ENCODE data around the gene LPCAT3.

LPCAT3 gene

DNA sequence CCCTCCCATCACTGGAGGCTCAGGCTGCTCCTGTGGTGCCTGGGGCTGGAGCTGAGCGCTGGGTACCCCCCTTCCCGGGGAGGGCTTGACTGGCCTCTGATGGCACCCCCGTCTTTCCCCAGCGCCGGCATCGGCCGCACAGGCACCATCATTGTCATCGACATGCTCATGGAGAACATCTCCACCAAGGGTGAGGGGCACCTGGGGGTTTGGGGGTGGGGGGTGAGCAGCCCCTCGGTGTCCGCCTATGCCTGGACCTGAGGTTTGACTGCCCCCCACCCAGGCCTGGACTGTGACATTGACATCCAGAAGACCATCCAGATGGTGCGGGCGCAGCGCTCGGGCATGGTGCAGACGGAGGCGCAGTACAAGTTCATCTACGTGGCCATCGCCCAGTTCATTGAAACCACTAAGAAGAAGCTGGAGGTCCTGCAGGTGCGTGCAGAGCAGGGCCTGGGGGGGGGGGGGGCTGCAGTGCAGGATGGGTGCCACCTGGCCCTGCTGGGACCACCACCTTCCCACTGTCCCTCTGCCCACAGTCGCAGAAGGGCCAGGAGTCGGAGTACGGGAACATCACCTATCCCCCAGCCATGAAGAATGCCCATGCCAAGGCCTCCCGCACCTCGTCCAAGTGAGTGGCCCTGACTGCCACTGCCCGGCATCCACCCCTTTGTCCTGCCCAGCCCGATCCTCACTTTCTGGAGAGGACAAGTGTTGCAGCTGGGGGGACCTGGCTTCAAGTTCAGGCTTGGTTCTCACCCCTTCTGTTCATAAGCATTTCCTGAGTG, 58.3 kb downstream of the LPCAT3 start:
- FAIRE-seq (no peak), DNase-seq (ENCODE audit: insufficient read length, low spot score) (no peak)
- no peak for TF ChIP-seq POLR2A (IDR thresholded peaks at IDR 0.05; ENCODE audit: low read depth, low read length)

- no peak for TF ChIP-seq POLR2A (IDR thresholded peaks at IDR 0.05; ENCODE audit: low read depth, low read length)
- no peak for DNase-seq (ENCODE audit: insufficient read length, low spot score)
- no peak for FAIRE-seq
Observed at GRCh38 chr12:6959058-6959804, 59.0 kb downstream of the LPCAT3 start.

DNA sequence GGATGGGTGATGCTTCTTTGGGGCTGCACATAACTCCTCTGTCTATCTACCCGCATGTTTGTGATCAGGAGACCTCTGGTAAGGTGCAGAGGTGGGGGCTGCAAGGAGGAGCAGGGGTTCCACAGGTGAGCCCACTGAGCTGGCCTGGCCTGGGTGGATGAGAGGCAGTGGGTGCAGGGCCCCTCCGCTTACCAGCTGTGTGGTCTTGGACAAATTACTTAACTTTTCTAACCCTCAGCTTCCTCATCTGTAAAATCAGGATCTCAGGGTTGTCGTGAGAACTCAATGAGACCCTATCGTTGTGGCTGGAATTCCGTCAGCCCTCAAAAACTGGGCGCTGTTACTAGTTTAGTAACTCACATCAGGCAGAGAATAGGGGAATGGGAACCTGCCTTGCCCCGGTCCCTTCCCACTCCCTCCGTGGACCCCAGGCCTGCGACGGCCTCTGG, 59.6 kb downstream of the LPCAT3 start:
- FAIRE-seq (no peak), DNase-seq (ENCODE audit: insufficient read length, low spot score) (no peak)
- no peak for TF ChIP-seq POLR2A (IDR thresholded peaks at IDR 0.05; ENCODE audit: low read depth, low read length)

GRCh38 chr12:6957741-6958608, 60.3 kb downstream of the LPCAT3 start:
- TF ChIP-seq POLR2A (IDR thresholded peaks at IDR 0.05; ENCODE audit: low read depth, low read length) = no peak
- DNase-seq (ENCODE audit: insufficient read length, low spot score) = no peak
- no peak for FAIRE-seq

DNA sequence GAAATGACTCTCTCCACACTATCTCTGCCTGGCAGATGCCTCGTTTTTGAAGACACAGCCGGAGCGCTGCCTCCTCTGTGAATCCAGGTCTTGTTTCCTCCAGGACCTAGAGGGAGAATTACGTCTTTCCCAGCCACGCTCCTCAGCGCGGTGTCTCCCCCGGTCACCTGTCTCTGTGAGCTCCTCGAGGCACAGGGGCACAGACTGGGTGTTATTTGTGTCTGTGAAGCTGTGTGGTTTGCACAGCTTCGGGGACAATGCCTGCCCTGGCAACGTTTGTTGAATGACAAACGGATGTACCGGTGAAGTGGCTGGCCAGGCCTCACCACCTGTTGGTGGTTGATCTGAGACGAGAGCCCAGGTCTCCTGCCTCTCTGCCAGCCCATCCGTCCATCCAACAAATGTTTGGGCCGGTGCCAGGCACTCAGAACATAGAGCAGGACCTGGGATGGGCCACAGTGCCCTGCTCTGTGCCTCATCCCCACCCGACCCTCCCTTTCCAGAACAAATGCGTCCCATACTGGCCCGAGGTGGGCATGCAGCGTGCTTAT, 61.0 kb downstream of the LPCAT3 start:
- DNase-seq (ENCODE audit: insufficient read length, low spot score) (no peak), FAIRE-seq (no peak)
- no peak for TF ChIP-seq POLR2A (IDR thresholded peaks at IDR 0.05; ENCODE audit: low read depth, low read length)

DNA sequence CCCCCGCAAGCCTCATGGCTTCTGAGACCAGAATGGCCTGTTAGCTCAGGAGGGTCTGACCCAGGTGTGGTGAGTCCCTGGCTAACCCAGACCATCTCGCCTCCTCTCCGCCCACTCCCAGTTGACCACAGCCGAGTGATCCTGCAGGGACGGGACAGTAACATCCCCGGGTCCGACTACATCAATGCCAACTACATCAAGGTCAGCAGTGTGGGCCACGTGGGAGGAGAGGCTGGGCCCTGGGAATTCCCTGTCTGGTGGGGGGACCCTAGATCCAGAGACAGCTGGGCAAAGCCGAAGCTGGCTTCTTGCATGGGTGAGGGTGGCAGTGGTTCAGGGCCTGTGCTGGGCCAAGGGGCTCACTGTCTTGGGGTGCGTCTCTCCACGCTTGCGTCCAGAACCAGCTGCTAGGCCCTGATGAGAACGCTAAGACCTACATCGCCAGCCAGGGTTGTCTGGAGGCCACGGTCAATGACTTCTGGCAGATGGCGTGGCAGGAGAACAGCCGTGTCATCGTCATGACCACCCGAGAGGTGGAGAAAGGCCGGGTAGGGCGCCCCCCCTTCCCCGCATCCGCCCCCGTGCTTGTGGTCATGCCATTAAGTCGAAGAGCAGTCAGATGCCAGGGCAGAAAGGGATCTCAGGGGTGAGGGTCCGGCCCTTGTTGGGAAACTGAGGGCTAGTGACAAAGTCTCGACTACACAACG, 62.1 kb downstream of the LPCAT3 start:
- DNase-seq (ENCODE audit: insufficient read length, low spot score) (no peak), FAIRE-seq (no peak)

DNA sequence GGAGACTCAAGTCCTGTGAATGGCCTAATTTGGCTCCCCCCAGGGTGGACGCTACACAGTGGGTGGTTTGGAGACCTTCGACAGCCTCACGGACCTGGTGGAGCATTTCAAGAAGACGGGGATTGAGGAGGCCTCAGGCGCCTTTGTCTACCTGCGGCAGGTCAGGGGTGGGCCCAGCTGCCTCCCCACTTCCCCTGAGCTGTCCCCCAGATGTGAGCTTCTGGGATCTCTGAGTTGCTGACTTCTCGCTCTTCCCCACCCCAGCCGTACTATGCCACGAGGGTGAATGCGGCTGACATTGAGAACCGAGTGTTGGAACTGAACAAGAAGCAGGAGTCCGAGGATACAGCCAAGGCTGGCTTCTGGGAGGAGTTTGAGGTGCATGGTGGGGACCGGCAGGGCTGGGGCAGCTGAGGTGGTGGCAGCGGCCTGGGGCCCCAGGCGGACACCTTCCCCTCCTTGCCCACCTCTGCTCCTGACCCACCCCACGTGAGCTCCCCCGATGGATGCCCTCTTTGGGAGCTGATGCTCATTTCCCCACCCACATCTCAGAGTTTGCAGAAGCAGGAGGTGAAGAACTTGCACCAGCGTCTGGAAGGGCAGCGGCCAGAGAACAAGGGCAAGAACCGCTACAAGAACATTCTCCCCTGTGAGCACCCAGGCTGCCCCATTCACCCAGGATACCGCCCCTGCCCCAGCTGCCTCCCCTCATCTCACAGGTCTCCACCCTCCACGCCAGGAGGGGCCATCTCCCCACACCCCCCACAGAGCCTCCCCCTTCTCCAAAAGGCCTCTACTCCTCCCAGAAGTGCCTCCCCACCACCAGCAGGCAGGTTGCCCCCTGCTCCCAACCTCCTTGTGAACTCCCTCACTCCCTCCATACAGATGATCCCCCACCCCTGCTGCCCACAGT, 62.9 kb downstream of the LPCAT3 start:
- TF ChIP-seq POLR2A (IDR thresholded peaks at IDR 0.05; ENCODE audit: low read depth, low read length) = no peak
- no peak for DNase-seq (ENCODE audit: insufficient read length, low spot score)
- no peak for FAIRE-seq

More for the DNA sequence above, 62.1 kb downstream of the LPCAT3 start:
- TF ChIP-seq POLR2A (IDR thresholded peaks at IDR 0.05; ENCODE audit: low read depth, low read length) = no peak

DNA sequence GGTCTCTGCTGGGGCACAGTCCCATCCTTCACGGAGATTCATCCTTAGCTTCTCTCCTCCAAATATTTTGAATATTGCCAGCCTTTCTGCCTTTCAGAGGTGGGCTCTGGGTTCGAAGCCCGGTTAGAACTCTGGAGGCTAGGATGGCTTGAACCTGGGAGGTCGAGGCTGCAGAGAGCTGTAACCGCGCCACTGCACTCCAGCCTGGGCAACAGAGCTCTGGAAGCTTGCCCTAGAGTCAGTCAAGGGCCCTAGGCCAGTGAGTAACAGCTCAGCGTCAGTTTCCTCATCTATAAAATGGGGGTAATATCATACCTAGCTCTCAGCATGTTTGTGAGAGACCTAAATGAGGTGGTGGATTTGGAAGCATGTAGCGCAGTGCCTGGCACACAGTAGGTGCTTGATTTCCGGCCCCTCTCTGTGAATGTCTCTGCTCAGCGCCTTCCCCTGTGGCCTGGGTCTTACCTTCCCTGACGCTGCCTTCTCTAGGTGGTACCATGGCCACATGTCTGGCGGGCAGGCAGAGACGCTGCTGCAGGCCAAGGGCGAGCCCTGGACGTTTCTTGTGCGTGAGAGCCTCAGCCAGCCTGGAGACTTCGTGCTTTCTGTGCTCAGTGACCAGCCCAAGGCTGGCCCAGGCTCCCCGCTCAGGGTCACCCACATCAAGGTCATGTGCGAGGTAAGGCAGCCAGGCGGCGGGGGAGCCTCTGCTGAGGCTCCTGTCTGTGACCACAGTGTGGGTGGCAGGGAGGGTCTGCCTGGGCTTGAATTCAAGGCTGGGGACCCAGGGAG, 63.8 kb downstream of the LPCAT3 start:
- FAIRE-seq = no peak
- TF ChIP-seq POLR2A (IDR thresholded peaks at IDR 0.05; ENCODE audit: low read depth, low read length) = no peak
- DNase-seq (ENCODE audit: insufficient read length, low spot score) = no peak

DNA sequence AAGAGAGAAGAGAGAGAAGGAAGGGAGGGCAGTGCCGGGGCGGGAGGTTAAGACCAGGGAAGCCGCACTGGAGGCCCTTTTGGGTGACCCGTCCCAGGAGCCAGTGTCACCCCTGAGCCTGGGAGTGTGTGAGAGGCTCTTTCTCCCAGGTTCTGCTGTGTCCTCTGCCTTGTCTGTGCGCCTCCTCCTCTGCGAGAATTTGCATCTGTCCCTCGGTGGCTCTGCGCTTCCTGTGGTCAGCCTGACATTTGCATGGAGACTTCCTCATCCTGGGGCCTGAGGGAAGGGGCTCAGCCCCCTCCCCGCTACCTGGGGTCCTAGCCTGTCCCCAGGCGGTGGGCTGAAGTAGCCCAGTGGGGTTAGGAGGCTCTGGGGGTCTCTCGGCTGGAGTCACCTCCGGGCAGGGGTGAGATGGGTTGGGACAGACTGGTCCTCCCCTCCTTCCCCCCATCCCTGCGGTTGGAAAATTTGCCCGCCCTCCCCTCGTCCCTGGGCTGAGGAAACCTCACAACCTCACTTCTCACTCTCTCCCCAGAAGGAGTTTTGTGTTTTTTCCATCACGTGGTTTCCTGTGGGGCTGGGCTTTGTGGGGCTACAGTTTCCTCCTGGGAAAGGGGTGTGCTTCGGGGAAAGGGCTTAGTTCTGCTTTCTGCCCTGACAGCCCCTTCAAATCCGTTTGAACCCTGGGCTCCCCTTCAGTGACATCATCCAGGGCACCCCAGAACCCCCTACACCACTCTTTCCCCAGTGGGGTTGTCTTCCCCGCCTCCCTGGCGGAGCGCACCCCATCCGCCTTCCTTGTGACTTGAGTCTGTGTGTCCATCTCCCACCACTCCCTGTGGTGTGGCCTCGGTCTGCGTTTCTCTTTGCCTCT, 64.6 kb downstream of the LPCAT3 start:
- no peak for TF ChIP-seq POLR2A (IDR thresholded peaks at IDR 0.05; ENCODE audit: low read depth, low read length)
- FAIRE-seq = no peak
- no peak for DNase-seq (ENCODE audit: insufficient read length, low spot score)

DNA sequence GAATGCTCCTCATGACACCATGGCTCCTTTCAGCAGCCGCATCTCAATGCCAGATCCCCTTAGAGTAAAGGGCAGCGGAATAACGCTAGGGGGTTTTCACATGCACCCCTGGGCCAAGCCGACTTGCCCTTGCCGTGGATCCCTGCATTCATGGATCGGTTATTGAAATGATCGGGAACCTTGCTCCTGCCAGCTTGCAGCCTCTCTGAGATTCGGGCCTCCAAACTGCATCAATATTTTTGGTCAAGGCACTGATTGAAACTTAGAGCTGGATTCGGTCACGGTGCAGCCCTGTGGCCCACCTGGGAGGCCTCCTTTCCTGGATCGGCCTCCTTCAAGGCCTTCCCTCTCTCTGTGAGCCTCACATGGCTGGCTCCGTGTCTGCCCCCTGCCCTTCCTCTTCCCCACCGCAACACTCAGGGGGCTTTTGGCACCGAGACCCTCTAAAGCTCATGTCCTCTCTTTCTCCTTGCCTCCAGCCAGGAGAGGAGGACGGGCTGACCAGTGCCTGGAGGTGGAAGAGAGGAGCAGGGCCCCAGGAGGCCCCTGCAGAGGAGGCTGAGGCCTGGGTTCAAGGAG, 65.3 kb downstream of the LPCAT3 start:
- no peak for DNase-seq (ENCODE audit: insufficient read length, low spot score)
- FAIRE-seq = no peak
- TF ChIP-seq POLR2A (IDR thresholded peaks at IDR 0.05; ENCODE audit: low read depth, low read length) = no peak
